ENCODE results near the gene CREG2. TPM values are rescaled to one million over a fixed set of nuclear protein-coding genes. Genes with fewer than 3 reads are reported as not detected.
A peak's percentile ranks its signal among the peaks of the same experiment; 100 is the strongest.

CREG2 gene
- total RNA-seq, 1 experiment from 2014 or later, result not detected

DNA sequence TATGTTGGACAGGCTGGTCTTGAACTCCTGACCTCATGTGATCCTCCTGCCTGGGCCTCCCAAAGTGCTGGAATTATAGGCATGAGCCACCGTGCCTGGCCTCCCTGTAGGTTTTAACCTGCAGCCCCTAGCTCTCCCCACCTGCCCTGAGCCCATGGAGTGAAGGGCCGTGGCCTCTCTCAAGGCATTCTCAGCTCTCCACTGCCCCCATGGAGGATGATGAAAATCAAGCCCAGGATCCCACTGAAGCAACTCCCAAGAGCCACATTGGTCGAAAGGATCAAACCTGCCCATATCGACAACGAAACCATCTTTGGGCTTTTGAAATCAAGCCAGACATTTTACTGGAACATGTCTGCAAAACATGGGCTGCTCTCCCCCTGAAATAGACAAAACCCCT, 22.4 kb upstream of the CREG2 start:
- DNase-seq (ENCODE audit: low spot score), result no peak

- DNase-seq (ENCODE audit: low spot score), result no peak
Observed at GRCh38 chr2:101408925-101409324, 21.6 kb upstream of the CREG2 start.

GRCh38 chr2:101405351-101405899, 18.1 kb upstream of the CREG2 start:
- no peak for DNase-seq (ENCODE audit: low spot score)

DNA sequence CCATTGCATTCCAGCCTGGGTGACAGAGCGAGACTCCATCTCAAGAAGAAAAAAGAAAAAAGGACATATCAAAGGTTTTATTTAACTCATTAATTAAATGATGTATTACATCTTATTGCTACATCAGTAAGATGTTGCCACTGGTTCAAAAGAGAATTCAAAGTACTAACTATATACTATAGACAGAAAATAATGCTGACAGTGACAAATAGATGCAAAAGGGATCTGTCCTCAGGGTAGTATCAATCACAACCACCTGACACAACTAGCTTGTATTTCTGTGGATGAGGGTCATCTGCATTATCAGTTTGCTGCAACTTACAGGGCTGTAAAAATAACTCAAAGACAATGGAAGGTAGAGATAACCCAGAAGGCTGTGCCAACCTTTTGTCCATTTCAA, 16.4 kb upstream of the CREG2 start:
- no peak for DNase-seq (ENCODE audit: low spot score)

DNA sequence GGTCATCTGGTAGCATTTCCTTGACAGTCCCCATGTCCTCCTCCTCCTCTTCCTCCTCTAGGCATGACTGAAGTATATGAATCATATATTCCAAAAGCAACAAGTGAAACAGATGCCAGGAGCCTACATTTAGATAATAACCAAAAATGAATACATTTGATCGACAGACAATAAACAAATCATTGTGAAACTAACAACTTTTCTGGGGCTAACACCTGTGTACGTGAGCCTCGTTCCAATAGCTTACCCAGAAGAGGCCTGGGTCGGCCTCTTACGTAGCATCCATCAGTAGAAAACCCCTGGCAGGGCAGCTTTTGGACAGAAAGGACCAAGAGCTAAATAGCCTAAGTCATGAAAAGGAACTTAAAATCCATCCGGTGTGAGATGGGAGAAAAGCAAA, 15.3 kb upstream of the CREG2 start:
- DNase-seq (ENCODE audit: low spot score), result no peak

DNA sequence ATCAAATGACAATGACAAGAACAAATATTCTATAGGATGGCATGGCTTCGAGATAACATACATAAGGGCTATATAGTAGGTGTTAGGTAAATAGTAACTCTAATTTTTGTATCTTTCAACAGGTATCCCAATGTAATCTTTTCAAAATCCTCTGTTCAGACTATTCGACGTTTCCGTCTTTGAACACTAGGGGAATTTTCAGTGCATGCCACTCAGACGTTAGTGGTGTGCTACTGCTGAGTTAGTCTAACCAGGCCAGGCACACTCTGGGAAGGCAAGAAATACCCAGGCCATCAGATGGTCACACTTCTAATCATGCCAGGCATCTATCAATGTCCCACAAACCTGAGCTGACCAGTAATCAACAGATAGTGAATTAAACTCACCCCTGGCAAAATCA, 14.6 kb upstream of the CREG2 start:
- DNase-seq (ENCODE audit: low spot score), result peak; percentile 36

DNA sequence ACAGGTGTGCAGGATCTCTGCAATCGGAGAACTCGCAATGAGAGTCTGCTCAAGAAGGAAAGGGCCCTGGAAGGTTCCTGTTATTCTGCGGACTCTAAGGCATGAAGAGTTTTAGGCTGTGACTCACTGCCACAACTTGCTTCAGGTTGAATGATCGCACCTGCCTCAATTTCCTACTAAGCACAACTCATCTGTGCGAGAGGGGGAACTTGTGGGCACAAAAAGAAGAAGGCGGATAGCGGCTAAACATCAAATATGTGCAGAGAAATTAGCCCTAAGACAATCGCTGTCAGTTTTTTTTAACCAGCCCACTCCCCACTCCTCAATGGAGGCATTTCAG, 14.0 kb upstream of the CREG2 start:
- DNase-seq (ENCODE audit: low spot score), result no peak

DNA sequence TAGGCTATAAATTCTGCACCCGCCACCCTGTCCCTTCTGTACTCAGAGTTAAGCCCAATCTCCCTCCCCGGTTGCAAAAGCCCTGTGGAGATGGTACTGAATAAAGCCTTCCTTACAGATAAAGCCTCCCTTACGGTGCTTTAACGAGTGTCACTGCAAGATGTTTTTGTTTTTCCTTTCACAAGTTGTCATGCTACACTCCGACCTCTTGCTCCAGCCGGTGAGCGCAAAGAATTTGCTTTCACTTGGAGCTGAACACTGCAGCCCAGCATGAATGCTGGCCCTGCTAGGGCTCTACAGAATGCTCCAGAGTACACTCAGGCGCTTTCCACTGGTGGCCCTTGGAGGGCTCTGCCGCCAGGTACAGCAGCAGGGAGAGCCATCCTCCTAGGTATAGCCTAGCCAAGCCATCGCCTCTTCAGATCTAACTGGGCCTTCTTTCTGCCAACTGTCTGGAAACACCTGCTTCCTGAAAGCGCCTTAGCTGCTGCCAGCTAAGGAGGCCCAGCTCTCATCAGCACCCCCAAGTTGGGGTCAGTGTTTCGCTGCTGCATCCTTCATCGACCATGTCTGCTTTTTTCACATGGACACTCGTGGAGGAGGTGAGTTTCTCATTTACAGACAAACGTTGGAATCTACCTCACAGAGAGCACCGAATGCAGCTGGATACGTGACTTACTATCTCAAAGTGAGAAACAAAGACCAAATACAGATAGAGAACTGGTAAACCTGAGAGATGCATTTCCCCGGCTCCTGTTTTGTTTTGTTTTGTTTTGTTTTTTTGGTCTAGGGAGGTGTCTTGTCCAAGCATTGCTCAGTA, 13.4 kb upstream of the CREG2 start:
- no peak for DNase-seq (ENCODE audit: low spot score)

DNA sequence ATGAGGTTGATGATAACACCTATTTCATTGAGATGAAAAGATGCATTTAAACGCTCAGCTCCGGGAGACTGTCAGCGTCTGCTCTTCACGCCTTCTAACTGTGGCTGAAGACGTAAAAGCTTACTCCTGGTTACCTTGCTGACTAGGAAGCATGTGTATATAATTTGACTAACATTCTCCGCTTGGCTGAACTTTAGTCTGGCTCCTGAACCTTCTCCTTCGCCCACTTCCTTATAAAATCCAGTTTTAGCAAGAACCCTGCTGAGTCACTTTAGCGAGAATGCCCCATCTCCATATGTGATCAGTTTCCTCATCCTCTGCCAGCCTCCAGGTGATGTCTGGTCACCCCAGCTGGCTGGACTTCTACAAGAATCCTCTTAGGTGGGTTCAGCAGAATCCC, 12.7 kb upstream of the CREG2 start:
- DNase-seq (ENCODE audit: low spot score), result peak; percentile 44

- no peak for DNase-seq (ENCODE audit: low spot score)
Observed at GRCh38 chr2:101399021-101399799, 11.9 kb upstream of the CREG2 start.

- no peak for DNase-seq (ENCODE audit: low spot score)
Observed at GRCh38 chr2:101398116-101398821, 11.0 kb upstream of the CREG2 start.

DNA sequence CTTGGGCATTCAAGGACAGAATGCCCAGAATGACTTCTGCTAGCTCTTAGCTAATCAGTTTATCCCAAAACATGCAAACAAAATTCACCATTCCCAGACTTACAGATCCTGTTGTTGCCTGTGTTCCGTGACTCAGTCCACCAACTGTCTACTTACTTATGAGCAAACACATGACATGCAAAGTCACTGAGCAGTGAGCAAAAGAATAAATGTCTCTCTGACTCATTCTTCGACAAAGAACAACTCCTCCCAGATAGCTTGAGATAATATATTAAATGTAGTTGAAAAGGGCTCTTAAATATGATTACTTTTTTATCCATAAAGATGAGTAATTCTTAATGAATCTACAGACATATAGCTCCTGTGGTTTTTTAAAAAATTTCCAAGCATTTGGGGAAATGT, 9.0 kb upstream of the CREG2 start:
- peak; percentile 40 for DNase-seq (ENCODE audit: low spot score)

- DNase-seq (ENCODE audit: low spot score), result no peak
Observed at GRCh38 chr2:101395545-101396315, 8.4 kb upstream of the CREG2 start.

- no peak for DNase-seq (ENCODE audit: low spot score)
Observed at GRCh38 chr2:101388232-101388631, 929 bp upstream of the CREG2 start.

- DNase-seq (ENCODE audit: low spot score), result no peak
Observed at GRCh38 chr2:101386599-101387150, 628 bp downstream of the CREG2 start.

- DNase-seq (ENCODE audit: low spot score), result no peak
Observed at GRCh38 chr2:101383016-101383541, 4.2 kb downstream of the CREG2 start.

DNA sequence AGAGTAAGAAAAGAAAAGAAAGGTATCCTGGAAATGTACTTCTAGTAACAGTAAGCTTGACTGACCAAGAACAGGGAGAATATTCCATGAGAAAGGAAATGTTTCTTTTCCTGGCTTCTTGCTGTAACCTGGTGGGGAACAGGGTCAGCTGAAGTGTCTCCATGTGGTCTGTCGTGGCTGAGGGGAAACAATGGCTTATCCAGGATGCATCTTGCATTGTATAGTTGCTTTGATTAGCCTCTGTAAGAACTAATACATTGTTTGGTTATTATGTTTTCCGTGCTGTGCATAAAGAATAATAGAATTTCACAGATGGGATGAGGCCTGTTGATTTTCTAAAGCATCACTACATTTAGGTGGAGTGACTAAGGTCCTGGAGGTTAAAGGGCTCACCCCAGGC, 4.9 kb downstream of the CREG2 start:
- no peak for DNase-seq (ENCODE audit: low spot score)

DNA sequence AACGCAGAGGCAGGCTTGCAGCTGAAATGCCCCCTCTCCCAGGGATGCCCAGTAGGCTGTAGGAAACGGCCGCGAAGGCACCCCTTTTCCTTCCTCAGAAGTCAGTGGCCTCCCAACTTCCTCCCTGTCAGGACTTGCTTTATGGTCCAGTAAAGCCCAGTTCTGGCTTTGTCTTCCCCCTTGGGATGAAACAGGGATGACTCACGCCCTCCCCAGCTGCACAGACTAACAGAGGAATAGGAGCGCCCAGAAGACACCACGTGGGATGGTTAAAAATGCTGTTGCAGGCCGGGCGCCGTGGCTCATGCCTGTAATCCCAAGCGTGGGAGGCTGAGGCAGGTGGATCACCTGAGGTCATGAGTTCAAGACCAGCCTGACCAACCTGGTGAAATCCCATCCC, 6.9 kb downstream of the CREG2 start:
- DNase-seq (ENCODE audit: low spot score), result no peak

GRCh38 chr2:101379091-101379490, 8.2 kb downstream of the CREG2 start:
- DNase-seq (ENCODE audit: low spot score), result no peak

DNA sequence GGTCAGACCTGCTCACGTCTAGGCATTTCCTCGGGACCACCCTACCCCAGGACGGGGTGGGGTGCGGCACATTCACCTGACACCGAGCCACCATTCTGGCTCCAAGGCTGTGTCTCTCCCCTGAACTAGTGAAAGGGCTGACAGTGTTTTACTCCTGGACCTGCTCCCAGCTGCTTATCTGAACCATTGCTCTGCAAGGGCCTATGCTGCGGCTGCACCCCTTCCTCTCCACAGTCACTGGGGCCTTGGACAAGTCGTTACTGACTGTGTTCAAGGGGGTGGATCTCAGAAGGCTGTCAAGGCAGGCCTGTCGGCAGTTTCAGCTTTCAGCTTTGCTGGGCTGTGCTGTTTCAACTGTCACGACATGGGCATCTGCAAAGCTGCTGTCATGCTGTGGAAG, 11.7 kb downstream of the CREG2 start:
- no peak for DNase-seq (ENCODE audit: low spot score)
